Neutrophil (primary cell): ENCODE results near the gene RNU6-1.

ENCODE experiments used
- H3K27ac ChIP-seq: fragments of 200-600 bp; sonication (generic); 2 replicates; pipeline ENCODE4 v1.5.1; 2016; ENCODE audit warnings: mild to moderate bottlenecking, moderate library complexity
- H3K27me3 ChIP-seq: fragments of 200-600 bp; sonication (generic); 2 replicates; pipeline ENCODE4 v1.6.0; 2016; ENCODE audit warnings: mild to moderate bottlenecking
- H3K36me3 ChIP-seq: fragments of 200-600 bp; sonication (generic); 2 replicates; pipeline ENCODE4 v1.5.1; 2017
- H3K4me1 ChIP-seq, 2 experiments: fragments of 200-600 bp in 1 of 2; sonication (generic) in 1 of 2; 1 replicate in 1 of 2; 2 replicates in 1 of 2; pipeline versions ENCODE4 v1.5.1 to v1.6.1; 2013 to 2016; ENCODE audit warnings: low read depth in 1 of 2, low read length in 1 of 2, mild to moderate bottlenecking in 1 of 2, moderate library complexity in 1 of 2; ENCODE audit not compliant: control insufficient read depth in 1 of 2, insufficient read depth in 1 of 2
- H3K4me3 ChIP-seq, 2 experiments: fragments of 200-600 bp in 1 of 2; sonication (generic) in 1 of 2; 1 replicate in 1 of 2; 2 replicates in 1 of 2; pipeline ENCODE4 v1.5.1; 2013 to 2016; ENCODE audit warnings: low read depth in 1 of 2, low read length in 1 of 2, mild to moderate bottlenecking in 1 of 2, moderate library complexity in 1 of 2
- H3K9me3 ChIP-seq: fragments of 200-600 bp; sonication (generic); 2 replicates; pipeline ENCODE4 v1.5.1; 2016
- TF ChIP-seq, protein P1 (sequence below): fragments of 200-600 bp; sonication (generic); IDR thresholded peaks from 2 replicates; pipeline ENCODE4 v1.5.1; 2016; ENCODE audit warnings: antibody characterized with exemption

Gene RNU6-1

DNA sequence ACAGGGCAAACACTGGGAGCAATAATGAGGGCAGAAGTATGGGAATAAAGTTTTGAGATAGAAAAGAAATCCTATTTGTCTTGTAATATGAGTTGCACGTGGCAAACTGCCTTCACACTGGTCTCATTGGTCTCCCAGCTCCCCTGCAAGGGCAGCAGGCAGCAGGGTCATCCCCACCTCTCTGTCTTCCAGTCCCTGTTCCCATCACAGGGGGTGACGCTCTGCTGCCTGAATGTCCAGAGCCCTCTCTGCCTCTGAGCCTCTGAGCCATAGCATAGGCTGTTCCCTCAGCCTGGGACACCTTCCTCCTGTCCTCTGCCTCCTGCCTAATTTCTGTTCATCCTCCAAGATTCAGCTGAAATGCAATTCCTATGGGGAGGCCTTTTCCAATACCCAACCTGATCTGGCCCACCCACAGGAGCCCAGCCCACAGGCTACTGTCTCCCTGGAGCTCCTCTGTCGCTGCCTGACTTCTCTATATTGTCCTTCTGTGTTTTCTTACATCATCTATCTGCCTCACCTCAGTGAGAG is 26.7 kb downstream of the RNU6-1 start:
- Histone ChIP-seq H3K27ac (no peak overlapping the region), H3K4me3 (no peak overlapping the region), H3K36me3 (no peaks in the 10 kb centered on the region), H3K9me3 (no peaks in the 10 kb centered on the region), H3K4me1 (no peaks in the 10 kb centered on the region), H3K27me3 (peaks cover 67% of the 10 kb centered on the region)
- TF ChIP-seq, protein P1, sequence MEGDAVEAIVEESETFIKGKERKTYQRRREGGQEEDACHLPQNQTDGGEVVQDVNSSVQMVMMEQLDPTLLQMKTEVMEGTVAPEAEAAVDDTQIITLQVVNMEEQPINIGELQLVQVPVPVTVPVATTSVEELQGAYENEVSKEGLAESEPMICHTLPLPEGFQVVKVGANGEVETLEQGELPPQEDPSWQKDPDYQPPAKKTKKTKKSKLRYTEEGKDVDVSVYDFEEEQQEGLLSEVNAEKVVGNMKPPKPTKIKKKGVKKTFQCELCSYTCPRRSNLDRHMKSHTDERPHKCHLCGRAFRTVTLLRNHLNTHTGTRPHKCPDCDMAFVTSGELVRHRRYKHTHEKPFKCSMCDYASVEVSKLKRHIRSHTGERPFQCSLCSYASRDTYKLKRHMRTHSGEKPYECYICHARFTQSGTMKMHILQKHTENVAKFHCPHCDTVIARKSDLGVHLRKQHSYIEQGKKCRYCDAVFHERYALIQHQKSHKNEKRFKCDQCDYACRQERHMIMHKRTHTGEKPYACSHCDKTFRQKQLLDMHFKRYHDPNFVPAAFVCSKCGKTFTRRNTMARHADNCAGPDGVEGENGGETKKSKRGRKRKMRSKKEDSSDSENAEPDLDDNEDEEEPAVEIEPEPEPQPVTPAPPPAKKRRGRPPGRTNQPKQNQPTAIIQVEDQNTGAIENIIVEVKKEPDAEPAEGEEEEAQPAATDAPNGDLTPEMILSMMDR = no peak

DNA sequence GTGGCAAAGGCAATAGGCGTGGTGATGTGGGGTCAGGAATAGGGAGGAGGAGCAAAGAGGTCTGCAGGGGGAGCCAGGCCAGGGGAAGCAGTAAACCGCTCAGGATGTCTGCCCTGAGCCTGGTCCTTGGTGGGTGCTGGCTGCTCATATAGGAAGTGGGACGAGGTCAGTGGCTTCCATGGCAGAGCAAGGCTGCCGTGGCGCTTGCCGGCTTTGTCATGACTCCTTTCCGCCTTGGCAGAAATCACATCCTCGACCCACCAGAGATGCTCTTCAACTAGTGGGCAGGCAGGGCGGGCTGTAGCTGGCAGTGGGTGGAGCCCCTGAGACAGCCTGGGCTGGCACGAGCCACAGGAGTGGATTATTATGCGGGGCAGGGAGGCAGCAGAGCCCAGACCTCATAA is 27.6 kb downstream of the RNU6-1 start:
- Histone ChIP-seq H3K9me3 (no peaks in the 10 kb centered on the region), H3K4me1 (no peaks in the 10 kb centered on the region), H3K4me3 (no peak overlapping the region), H3K27ac (no peak overlapping the region), H3K27me3 (peaks cover 58% of the 10 kb centered on the region), H3K36me3 (no peaks in the 10 kb centered on the region)
- TF ChIP-seq, protein P1 = no peak

DNA sequence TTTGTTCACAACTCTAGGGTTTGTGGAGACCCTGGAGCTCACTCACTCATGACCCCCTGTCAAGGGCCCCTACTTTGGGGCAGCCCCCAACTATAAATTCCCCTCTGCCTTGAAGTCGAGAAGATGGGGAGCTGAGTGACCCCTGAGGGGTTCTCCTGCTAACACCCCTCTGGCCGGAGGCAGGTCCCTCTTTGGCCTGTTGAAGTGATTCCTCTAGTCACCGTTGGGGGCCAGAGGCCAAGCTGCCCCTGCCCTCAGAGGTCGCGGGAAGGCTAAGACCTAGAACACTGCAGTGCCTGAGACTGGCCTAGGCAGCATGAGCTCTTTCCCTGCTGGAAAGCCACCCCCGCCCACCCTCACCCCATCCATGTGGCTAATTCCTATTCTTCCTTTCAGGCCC is 30.0 kb downstream of the RNU6-1 start:
- Histone ChIP-seq H3K4me1 (no peaks in the 10 kb centered on the region), H3K36me3 (no peaks in the 10 kb centered on the region), H3K27ac (no peak overlapping the region), H3K9me3 (no peaks in the 10 kb centered on the region), H3K27me3 (peaks cover 34% of the 10 kb centered on the region), H3K4me3 (no peak overlapping the region)
- TF ChIP-seq, protein P1 = no peak

DNA sequence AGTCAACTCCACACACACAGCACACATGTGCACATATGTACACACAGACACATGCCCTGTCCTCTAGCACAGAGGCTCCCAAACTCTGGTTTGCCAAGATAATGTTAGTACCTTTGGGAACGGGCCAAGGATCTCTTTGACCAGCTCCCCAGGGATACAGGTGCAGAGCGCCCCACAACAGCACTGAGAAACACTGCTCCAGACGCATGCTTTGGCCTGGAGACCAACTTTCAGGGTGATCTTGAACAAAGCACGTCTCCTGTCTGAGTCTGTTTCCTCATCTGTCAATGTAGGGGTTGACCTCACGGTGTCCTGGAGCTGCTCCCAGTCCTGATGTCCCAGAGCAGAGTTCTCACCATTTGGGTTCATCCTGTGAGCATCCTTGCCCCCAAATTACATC is 30.4 kb downstream of the RNU6-1 start:
- TF ChIP-seq, protein P1 = no peak
- H3K4me3 ChIP-seq = no peak overlapping the region
- peaks cover 31% of the 10 kb centered on the region for H3K27me3 ChIP-seq
- H3K4me1 ChIP-seq = no peaks in the 10 kb centered on the region
- no peaks in the 10 kb centered on the region for H3K9me3 ChIP-seq
- no peaks in the 10 kb centered on the region for H3K36me3 ChIP-seq
- H3K27ac ChIP-seq = no peak overlapping the region

DNA sequence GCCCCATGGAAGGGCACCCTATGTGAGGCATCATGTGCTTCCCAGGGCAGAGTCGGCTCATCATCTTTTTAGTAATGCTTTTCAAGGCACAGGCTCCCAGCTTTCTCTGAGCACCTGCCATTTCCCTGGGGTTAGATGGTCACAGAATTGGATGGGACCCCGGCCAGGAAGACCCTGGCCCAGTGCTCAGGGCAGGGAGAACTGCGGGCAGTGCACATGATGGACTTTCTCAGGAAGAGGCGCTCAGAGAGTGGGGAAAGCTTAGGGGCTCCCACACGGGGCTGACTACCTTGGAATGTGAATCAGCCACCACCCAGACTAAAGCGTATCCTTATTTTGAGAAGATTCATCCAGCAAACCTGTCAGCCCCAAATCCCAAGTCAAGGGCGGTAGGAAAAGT is 31.0 kb downstream of the RNU6-1 start:
- no peaks in the 10 kb centered on the region for H3K4me1 ChIP-seq
- H3K36me3 ChIP-seq = no peaks in the 10 kb centered on the region
- no peak overlapping the region for H3K27ac ChIP-seq
- TF ChIP-seq, protein P1 = no peak
- no peaks in the 10 kb centered on the region for H3K9me3 ChIP-seq
- H3K4me3 ChIP-seq = no peak overlapping the region
- peaks cover 28% of the 10 kb centered on the region for H3K27me3 ChIP-seq

DNA sequence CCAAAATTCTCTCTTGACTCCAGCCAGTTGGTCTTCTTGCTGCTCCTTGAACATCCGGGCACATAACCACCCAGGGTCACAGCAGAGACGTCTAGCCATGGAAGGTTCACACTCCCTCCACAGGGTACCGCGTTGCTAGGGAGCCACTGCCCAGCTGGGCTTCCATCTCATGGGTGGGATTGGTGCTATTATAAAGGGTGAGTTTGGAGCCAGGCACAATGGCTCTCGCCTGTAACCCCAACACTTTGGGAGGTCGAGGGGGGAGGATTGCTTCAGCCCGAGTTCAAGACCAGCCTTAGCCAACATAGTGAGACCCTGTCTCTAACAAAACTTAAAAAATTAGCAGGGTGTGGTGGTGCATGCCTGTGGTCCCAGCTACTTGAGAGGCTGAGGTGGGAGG is 32.0 kb downstream of the RNU6-1 start:
- no peak overlapping the region for H3K4me3 ChIP-seq
- H3K36me3 ChIP-seq = no peaks in the 10 kb centered on the region
- H3K27ac ChIP-seq = no peak overlapping the region
- H3K4me1 ChIP-seq = no peaks in the 10 kb centered on the region
- TF ChIP-seq, protein P1 = no peak
- no peaks in the 10 kb centered on the region for H3K9me3 ChIP-seq
- peaks cover 18% of the 10 kb centered on the region for H3K27me3 ChIP-seq
